Ishikawa (cell line): ENCODE data around the gene WWOX.

ENCODE experiments used
- CEBPB ChIP-seq: IDR thresholded peaks from 2 replicates; pipeline ENCODE4 v1.6.1; 2012
- CREB1 ChIP-seq: IDR thresholded peaks from 2 replicates; pipeline ENCODE4 v1.6.1; 2012; ENCODE audit warnings: low read depth
- EGR1 ChIP-seq: IDR thresholded peaks from 2 replicates; pipeline ENCODE4 v1.6.1; 2012
- EP300 ChIP-seq: IDR thresholded peaks from 2 replicates; pipeline ENCODE4 v1.6.1; 2012; ENCODE audit warnings: borderline replicate concordance
- FOXM1 ChIP-seq: IDR thresholded peaks from 2 replicates; pipeline ENCODE4 v1.6.1; 2012; ENCODE audit warnings: low read depth, borderline replicate concordance
- MAX ChIP-seq: IDR thresholded peaks from 2 replicates; pipeline ENCODE4 v1.6.1; 2012
- NFIC ChIP-seq: IDR thresholded peaks from 2 replicates; pipeline ENCODE4 v1.6.1; 2012
- RAD21 ChIP-seq: IDR thresholded peaks from 2 replicates; pipeline ENCODE4 v1.6.1; 2012; ENCODE audit warnings: low read depth
- REST ChIP-seq: IDR thresholded peaks from 2 replicates; pipeline ENCODE4 v1.6.1; 2012; ENCODE audit warnings: low read depth, mild to moderate bottlenecking
- TAF1 ChIP-seq: IDR thresholded peaks from 2 replicates; pipeline ENCODE4 v1.6.1; 2012; ENCODE audit warnings: low read depth, mild to moderate bottlenecking
- TCF12 ChIP-seq: IDR thresholded peaks from 2 replicates; pipeline ENCODE4 v1.6.1; 2012; ENCODE audit warnings: low read depth
- TEAD4 ChIP-seq: IDR thresholded peaks from 2 replicates; pipeline ENCODE4 v1.6.1; 2012
- YY1 ChIP-seq: IDR thresholded peaks from 2 replicates; pipeline ENCODE4 v1.6.1; 2012; ENCODE audit warnings: low read depth
- ZBTB7A ChIP-seq: IDR thresholded peaks from 2 replicates; pipeline ENCODE4 v1.6.1; 2012; ENCODE audit warnings: low read depth
- TF ChIP-seq, protein P1 (sequence below): IDR thresholded peaks from 2 replicates; pipeline ENCODE4 v1.6.1; 2012

Gene WWOX

GRCh38 chr16:78294538-78295225 is 195.2 kb downstream of the WWOX start:
- TF ChIP-seq REST (no peak), EGR1 (no peak), FOXM1 (no peak), RAD21 (no peak), TAF1 (no peak), CREB1 (no peak), TEAD4 (no peak), TCF12 (no peak), YY1 (no peak), ZBTB7A (no peak), CEBPB (no peak), NFIC (no peak), MAX (no peak), EP300 (no peak)
- TF ChIP-seq, protein P1, sequence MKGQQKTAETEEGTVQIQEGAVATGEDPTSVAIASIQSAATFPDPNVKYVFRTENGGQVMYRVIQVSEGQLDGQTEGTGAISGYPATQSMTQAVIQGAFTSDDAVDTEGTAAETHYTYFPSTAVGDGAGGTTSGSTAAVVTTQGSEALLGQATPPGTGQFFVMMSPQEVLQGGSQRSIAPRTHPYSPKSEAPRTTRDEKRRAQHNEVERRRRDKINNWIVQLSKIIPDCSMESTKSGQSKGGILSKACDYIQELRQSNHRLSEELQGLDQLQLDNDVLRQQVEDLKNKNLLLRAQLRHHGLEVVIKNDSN: no peak

DNA sequence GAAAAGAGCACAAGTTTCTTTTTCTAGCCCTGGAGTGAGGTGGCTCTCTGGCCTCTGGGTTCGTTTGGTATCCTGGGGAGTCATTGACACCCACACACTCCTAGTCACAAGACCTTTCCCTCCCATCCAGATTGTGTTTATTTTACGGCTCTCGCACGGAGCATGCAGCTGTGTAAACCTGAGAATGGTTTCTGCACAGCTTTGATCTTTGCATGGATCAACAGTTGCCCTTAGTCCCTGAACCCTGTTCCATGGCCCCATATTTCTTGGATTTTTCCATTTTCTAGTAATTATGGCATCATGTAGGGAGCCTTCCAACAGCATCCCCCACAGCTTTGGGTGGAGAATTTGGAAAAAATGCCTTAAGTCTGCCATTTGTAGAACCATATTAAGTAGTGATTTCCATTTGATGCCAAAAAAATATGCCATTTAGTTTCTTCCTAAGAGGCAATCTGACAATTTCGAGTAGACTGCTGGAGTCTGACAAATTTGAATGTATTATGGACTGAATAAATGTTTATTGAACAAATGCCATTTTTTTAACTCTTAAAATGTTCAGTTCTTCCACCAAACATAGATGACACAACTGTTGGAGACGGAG is 197.7 kb downstream of the WWOX start:
- TF ChIP-seq YY1 (no peak), REST (no peak), NFIC (no peak), TEAD4 (no peak), ZBTB7A (no peak), CEBPB (no peak), MAX (no peak), TCF12 (no peak), RAD21 (no peak), EP300 (no peak), FOXM1 (no peak), EGR1 (no peak), TAF1 (no peak), CREB1 (no peak)
- TF ChIP-seq, protein P1: no peak

DNA sequence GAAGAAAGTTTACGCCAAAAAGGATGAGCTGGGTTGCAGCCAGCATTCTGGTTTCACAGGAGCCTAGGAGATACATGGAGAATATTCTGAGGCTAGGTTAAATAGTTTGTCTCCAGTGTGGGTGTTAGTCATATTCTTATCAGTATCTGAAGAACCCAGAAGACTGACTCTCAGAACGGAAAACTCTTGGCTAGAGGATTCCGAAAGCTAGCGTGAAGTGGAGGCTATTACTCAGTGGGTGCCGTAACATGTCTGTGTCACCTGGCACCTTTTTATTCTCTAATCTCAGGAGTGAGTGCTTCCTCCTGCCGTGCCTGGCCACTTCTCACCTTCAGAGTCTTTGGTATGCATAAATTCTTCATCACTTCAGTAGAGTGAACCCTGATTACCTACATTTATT is 199.5 kb downstream of the WWOX start:
- no peak for TF ChIP-seq CEBPB
- TF ChIP-seq TEAD4: no peak
- no peak for TF ChIP-seq EP300
- no peak for TF ChIP-seq CREB1
- no peak for TF ChIP-seq MAX
- TF ChIP-seq NFIC: no peak
- no peak for TF ChIP-seq EGR1
- TF ChIP-seq REST: no peak
- TF ChIP-seq, protein P1: no peak
- TF ChIP-seq ZBTB7A: no peak
- TF ChIP-seq TAF1: no peak
- no peak for TF ChIP-seq RAD21
- TF ChIP-seq YY1: no peak
- no peak for TF ChIP-seq FOXM1
- TF ChIP-seq TCF12: no peak
